SK-N-SH (cell line): ENCODE measurements around the gene RAB7A. TPM values are rescaled to one million over a fixed set of nuclear protein-coding genes. Genes with fewer than 3 reads are reported as not detected.

Source experiments
- CTCF ChIA-PET: fragments of 300-600, 350-600 bp; formaldehyde crosslinking; extraction: SDS; loops from one replicate; lab custom pipeline; 2021; lab: Yijun Ruan, JAX
- POLR2A ChIA-PET: fragments of 350-600 bp; sonication (Branson Sonifier 250); formaldehyde crosslinking; extraction: SDS; loops from one replicate; lab custom pipeline; 2020; ENCODE audit warnings: antibody characterized with exemption, inconsistent platforms; lab: Yijun Ruan, JAX
- DNase-seq: peaks from one replicate; pipeline ENCODE4 v3.0.0; 2012
- H2AFZ ChIP-seq: fragments of 200-600 bp; sonication (generic); 2 replicates; pipeline ENCODE4 v1.8.1; 2016; ENCODE audit warnings: antibody characterized with exemption, mild to moderate bottlenecking, low read depth
- H3F3A ChIP-seq: fragments of 200-600 bp; sonication (generic); replicated peaks from 2 replicates; pipeline ENCODE3; 2016; ENCODE audit warnings: antibody characterized with exemption, mild to moderate bottlenecking; ENCODE audit not compliant: insufficient read depth
- H3K27ac ChIP-seq, 2 experiments: fragments of 200-500 bp in 1 of 2; fragments of 200-600 bp in 1 of 2; sonication (Bioruptor generic) in 1 of 2; sonication (generic), shearing (Covaris generic) in 1 of 2; 2 replicates each; pipeline versions ENCODE4 v1.5.1 to v1.6.1; 2014 to 2016; ENCODE audit warnings: low read depth in 2 of 2, inconsistent platforms in 1 of 2, low read length in 1 of 2, mild to moderate bottlenecking in 1 of 2, mixed read lengths in 1 of 2
- H3K27me3 ChIP-seq: fragments of 200-600 bp; sonication (generic), shearing (Covaris generic); 2 replicates; pipeline ENCODE4 v1.6.1; 2016; ENCODE audit warnings: mixed run types; ENCODE audit not compliant: insufficient read depth
- H3K36me3 ChIP-seq, 2 experiments: fragments of 200-500 bp in 1 of 2; fragments of 200-600 bp in 1 of 2; sonication (Bioruptor generic) in 1 of 2; sonication (generic) in 1 of 2; replicated peaks in 1 of 2; 2 replicates each; pipeline versions ENCODE3 to v1.5.1; 2014 to 2016; ENCODE audit warnings: low read length in 1 of 2, mild to moderate bottlenecking in 1 of 2; ENCODE audit not compliant: insufficient read depth in 2 of 2, control insufficient read depth in 1 of 2
- H3K4me1 ChIP-seq, 2 experiments: fragments of 200-500 bp in 1 of 2; fragments of 200-600 bp in 1 of 2; sonication (Bioruptor generic) in 1 of 2; sonication (generic), shearing (Covaris generic) in 1 of 2; 2 replicates each; pipeline versions ENCODE4 v1.5.1 to v1.6.1; 2014 to 2016; ENCODE audit warnings: low read depth in 1 of 2, low read length in 1 of 2, mixed run types in 1 of 2; ENCODE audit not compliant: insufficient read depth in 2 of 2, control insufficient read depth in 1 of 2
- H3K4me2 ChIP-seq: fragments of 200-600 bp; sonication (generic), shearing (Covaris generic); 2 replicates; pipeline ENCODE4 v1.6.1; 2017; ENCODE audit warnings: mixed run types
- H3K4me3 ChIP-seq, 2 experiments: fragments of 200-500 bp in 1 of 2; fragments of 200-600 bp in 1 of 2; sonication (Bioruptor generic) in 1 of 2; sonication (generic), shearing (Covaris generic) in 1 of 2; 2 replicates each; pipeline versions ENCODE4 v1.5.1 to v1.8.1; 2014 to 2016; ENCODE audit warnings: low read depth in 2 of 2, inconsistent platforms in 1 of 2, low read length in 1 of 2, mild to moderate bottlenecking in 1 of 2, mixed read lengths in 1 of 2, moderate library complexity in 1 of 2
- H3K79me2 ChIP-seq: fragments of 200-600 bp; sonication (generic); 2 replicates; pipeline ENCODE4 v1.8.1; 2017; ENCODE audit warnings: mild to moderate bottlenecking; ENCODE audit not compliant: insufficient read depth
- H3K9ac ChIP-seq: fragments of 200-600 bp; sonication (generic); 2 replicates; pipeline ENCODE4 v1.6.1; 2017; ENCODE audit warnings: mixed run types
- H3K9me2 ChIP-seq: fragments of 200-600 bp; sonication (generic); 2 replicates; pipeline ENCODE4 v1.6.1; 2017; ENCODE audit warnings: mixed run types
- H3K9me3 ChIP-seq: fragments of 200-600 bp; sonication (generic); 2 replicates; pipeline ENCODE4 v1.6.1; 2017; ENCODE audit warnings: mixed run types, mild to moderate bottlenecking, moderate library complexity
- H4K20me1 ChIP-seq: fragments of 200-600 bp; sonication (generic); 2 replicates; pipeline ENCODE4 v1.6.1; 2017; ENCODE audit warnings: mild to moderate bottlenecking, mixed run types; ENCODE audit not compliant: insufficient read depth
- EZH2phosphoT487 ChIP-seq: fragments of 200-600 bp; sonication (generic); IDR thresholded peaks from 2 replicates; pipeline ENCODE4 v1.6.1; 2017; ENCODE audit warnings: low read depth, mixed run types, mild to moderate bottlenecking, antibody characterized with exemption, moderate library complexity, borderline replicate concordance
- FOSL2 ChIP-seq: IDR thresholded peaks from 2 replicates; pipeline ENCODE4 v1.4.0; 2012; ENCODE audit warnings: low read depth, mild to moderate bottlenecking, moderate library complexity, borderline replicate concordance
- GATA2 ChIP-seq: sonication (generic); formaldehyde crosslinking; IDR thresholded peaks from 2 replicates; pipeline ENCODE4 v1.5.0; 2020; ENCODE audit warnings: mild to moderate bottlenecking, missing genetic modification reagents
- JUND ChIP-seq: IDR thresholded peaks from 2 replicates; pipeline ENCODE4 v1.4.0; 2012
- NFIC ChIP-seq: IDR thresholded peaks from 2 replicates; pipeline ENCODE4 v1.4.0; 2012; ENCODE audit warnings: borderline replicate concordance
- POLR2AphosphoS5 ChIP-seq: IDR thresholded peaks from 2 replicates; pipeline ENCODE4 v1.6.1; 2012; ENCODE audit warnings: low read depth, low read length
- SIN3A ChIP-seq: IDR thresholded peaks from 2 replicates; pipeline ENCODE4 v1.6.1; 2012; ENCODE audit warnings: low read depth, mild to moderate bottlenecking, low read length, moderate library complexity, borderline replicate concordance
- TCF12 ChIP-seq: IDR thresholded peaks from 2 replicates; pipeline ENCODE4 v1.4.0; 2012
- ZBTB33 ChIP-seq: IDR thresholded peaks from 2 replicates; pipeline ENCODE4 v1.4.0; 2012; ENCODE audit warnings: low read depth, borderline replicate concordance
- WGBS: methylation state at CpG from one replicate; pipeline ENCODE4 v1.1.6; 2017; ENCODE audit warnings: low lambda C conversion rate; 5-methylcytosine and 5-hydroxymethylcytosine counted together
- polyA plus RNA-seq, 3 experiments: library from polyadenylated mRNA; depleted of rRNA; stranded (reverse); fragments of >200 nt; gene quantifications; 2 replicates each; pipeline ENCODE4 v1.2.3, GENCODE V29; 2012
- TF ChIP-seq, protein P1 (sequence below): IDR thresholded peaks from 2 replicates; pipeline ENCODE4; 2012
- TF ChIP-seq, protein P2 (sequence below): IDR thresholded peaks from 2 replicates; pipeline ENCODE4 v1.4.0; 2012; ENCODE audit warnings: low read depth
- TF ChIP-seq, protein P3 (sequence below): IDR thresholded peaks from 2 replicates; pipeline ENCODE4 v1.6.1; 2012; ENCODE audit warnings: mild to moderate bottlenecking, low read depth, low read length, moderate library complexity

Gene RAB7A
- polyA plus RNA-seq, 1 of the 3 experiments (the other 2 are of a cell fraction): 271 TPM

GRCh38 chr3:128794067-128794768 lies 68.2 kb downstream of the RAB7A start:
- Histone ChIP-seq H3K36me3 (peaks cover 24% of the 10 kb centered on the region in 2 experiments), H4K20me1 (peaks cover 59% of the 10 kb centered on the region), H3K4me1 (peaks cover 5 to 13% of the 10 kb centered on the region in 2 experiments; a peak in 2 of 4 replicates), H3F3A (peaks cover 27% of the 10 kb centered on the region), H3K9ac (no peak overlapping the region), H3K9me3 (no peaks in the 10 kb centered on the region), H3K79me2 (peaks cover 77% of the 10 kb centered on the region), H2AFZ (no peak overlapping the region), H3K27ac (peak overlapping the region; percentile 34 to 69; a peak in 3 of 4 replicates), H3K4me2 (peak overlapping the region; percentile 59; the same call in 1 of the 2 replicates), H3K4me3 (no peak overlapping the region), H3K9me2 (no peaks in the 10 kb centered on the region), H3K27me3 (no peaks in the 10 kb centered on the region)
- TF ChIP-seq, protein P1, sequence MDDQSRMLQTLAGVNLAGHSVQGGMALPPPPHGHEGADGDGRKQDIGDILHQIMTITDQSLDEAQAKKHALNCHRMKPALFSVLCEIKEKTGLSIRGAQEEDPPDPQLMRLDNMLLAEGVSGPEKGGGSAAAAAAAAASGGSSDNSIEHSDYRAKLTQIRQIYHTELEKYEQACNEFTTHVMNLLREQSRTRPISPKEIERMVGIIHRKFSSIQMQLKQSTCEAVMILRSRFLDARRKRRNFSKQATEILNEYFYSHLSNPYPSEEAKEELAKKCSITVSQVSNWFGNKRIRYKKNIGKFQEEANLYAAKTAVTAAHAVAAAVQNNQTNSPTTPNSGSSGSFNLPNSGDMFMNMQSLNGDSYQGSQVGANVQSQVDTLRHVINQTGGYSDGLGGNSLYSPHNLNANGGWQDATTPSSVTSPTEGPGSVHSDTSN: peak; percentile 24; the same call in 1 of the 2 replicates
- TF ChIP-seq NFIC (peak; percentile 35; the same call in 1 of the 2 replicates), JUND (peak; percentile 58; the same call in 1 of the 2 replicates), GATA2 (no peak), ZBTB33 (no peak), EZH2phosphoT487 (no peak), SIN3A (peak; percentile 43; the same call in 1 of the 2 replicates), FOSL2 (peak; percentile 62; the same call in 1 of the 2 replicates), TCF12 (peak; percentile 54; the same call in 1 of the 2 replicates), POLR2AphosphoS5 (peak; percentile 20; the same call in 1 of the 2 replicates)
- TF ChIP-seq, protein P2, sequence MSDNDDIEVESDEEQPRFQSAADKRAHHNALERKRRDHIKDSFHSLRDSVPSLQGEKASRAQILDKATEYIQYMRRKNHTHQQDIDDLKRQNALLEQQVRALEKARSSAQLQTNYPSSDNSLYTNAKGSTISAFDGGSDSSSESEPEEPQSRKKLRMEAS: 0 out of 2 replicates have a peak, but pooled peaks have one; percentile 34
- TF ChIP-seq, protein P3, sequence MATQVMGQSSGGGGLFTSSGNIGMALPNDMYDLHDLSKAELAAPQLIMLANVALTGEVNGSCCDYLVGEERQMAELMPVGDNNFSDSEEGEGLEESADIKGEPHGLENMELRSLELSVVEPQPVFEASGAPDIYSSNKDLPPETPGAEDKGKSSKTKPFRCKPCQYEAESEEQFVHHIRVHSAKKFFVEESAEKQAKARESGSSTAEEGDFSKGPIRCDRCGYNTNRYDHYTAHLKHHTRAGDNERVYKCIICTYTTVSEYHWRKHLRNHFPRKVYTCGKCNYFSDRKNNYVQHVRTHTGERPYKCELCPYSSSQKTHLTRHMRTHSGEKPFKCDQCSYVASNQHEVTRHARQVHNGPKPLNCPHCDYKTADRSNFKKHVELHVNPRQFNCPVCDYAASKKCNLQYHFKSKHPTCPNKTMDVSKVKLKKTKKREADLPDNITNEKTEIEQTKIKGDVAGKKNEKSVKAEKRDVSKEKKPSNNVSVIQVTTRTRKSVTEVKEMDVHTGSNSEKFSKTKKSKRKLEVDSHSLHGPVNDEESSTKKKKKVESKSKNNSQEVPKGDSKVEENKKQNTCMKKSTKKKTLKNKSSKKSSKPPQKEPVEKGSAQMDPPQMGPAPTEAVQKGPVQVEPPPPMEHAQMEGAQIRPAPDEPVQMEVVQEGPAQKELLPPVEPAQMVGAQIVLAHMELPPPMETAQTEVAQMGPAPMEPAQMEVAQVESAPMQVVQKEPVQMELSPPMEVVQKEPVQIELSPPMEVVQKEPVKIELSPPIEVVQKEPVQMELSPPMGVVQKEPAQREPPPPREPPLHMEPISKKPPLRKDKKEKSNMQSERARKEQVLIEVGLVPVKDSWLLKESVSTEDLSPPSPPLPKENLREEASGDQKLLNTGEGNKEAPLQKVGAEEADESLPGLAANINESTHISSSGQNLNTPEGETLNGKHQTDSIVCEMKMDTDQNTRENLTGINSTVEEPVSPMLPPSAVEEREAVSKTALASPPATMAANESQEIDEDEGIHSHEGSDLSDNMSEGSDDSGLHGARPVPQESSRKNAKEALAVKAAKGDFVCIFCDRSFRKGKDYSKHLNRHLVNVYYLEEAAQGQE: no peak
- no peak for DNase-seq
- 63% methylated on average over 2 of the region's 2 CpGs for WGBS
- CTCF ChIA-PET: interaction anchor here (0.6 to 10.0 kb wide), 27 partner anchors 9 to 328 kb away, joined by 3 to 112 read pairs (median 5); partner anchors contain the start of gene RAB43
- POLR2A ChIA-PET: interaction anchor here (3.7 kb wide), 1 partner anchor 113 kb away, joined by 18 read pairs; no protein-coding TSS in a partner anchor
